ENCODE data around the gene SECISBP2L. TPM values are rescaled to one million over a fixed set of nuclear protein-coding genes. Genes with fewer than 3 reads are reported as not detected.
"Not testable (repeated sequence)": the region's sequence is repeated elsewhere in the genome, so short reads cannot be mapped to it uniquely, and the experiment has no call there.

SECISBP2L gene
- total RNA-seq, 1 donor from 2014 or later: 119 TPM

- Histone ChIP-seq H3K27me3 (no peaks in the 10 kb centered on the region), H3K36me3 (no peaks in the 10 kb centered on the region), H3K4me1 (no peaks in the 10 kb centered on the region), H3K27ac (peak overlapping the region; percentile 4), H3K4me3 (no peak overlapping the region), H3K9me3 (no peaks in the 10 kb centered on the region)
- DNase-seq (no peak), ATAC-seq (peak; percentile 64)
- intact Hi-C loops (cut with DNase I): no loop called here
- TF ChIP-seq CTCF (IDR thresholded peaks at IDR 0.05): no peak
These were observed 29.6 kb upstream of the SECISBP2L start for GRCh38 chr15:49075881-49076280.

- DNase-seq; H3K27ac ChIP-seq; H3K4me3 ChIP-seq; ATAC-seq; H3K27me3 ChIP-seq; H3K9me3 ChIP-seq; H3K4me1 ChIP-seq; intact Hi-C loops (cut with DNase I); H3K36me3 ChIP-seq: not testable (repeated sequence)
These were observed 28.5 kb upstream of the SECISBP2L start for GRCh38 chr15:49074589-49075287.

- DNase-seq (no peak), ATAC-seq (no peak)
- intact Hi-C loops (cut with DNase I): no loop called here
- Histone ChIP-seq H3K9me3 (no peaks in the 10 kb centered on the region), H3K4me3 (no peak overlapping the region), H3K36me3 (no peaks in the 10 kb centered on the region), H3K4me1 (no peaks in the 10 kb centered on the region), H3K27ac (no peak overlapping the region), H3K27me3 (no peaks in the 10 kb centered on the region)
- no peak for TF ChIP-seq CTCF (IDR thresholded peaks at IDR 0.05)
These were observed 20.1 kb upstream of the SECISBP2L start for GRCh38 chr15:49066372-49066771.

- DNase-seq: no peak
- no peak for ATAC-seq
- Histone ChIP-seq H3K27ac (no peak overlapping the region), H3K4me1 (no peaks in the 10 kb centered on the region), H3K4me3 (no peak overlapping the region), H3K27me3 (no peaks in the 10 kb centered on the region), H3K36me3 (no peaks in the 10 kb centered on the region), H3K9me3 (no peaks in the 10 kb centered on the region)
- no peak for TF ChIP-seq CTCF (IDR thresholded peaks at IDR 0.05)
- intact Hi-C loops (cut with DNase I): no loop called here
These were observed 18.6 kb upstream of the SECISBP2L start for GRCh38 chr15:49064884-49065283.

- DNase-seq (no peak), ATAC-seq (no peak)
- Histone ChIP-seq H3K36me3 (no peaks in the 10 kb centered on the region), H3K27ac (no peak overlapping the region), H3K4me1 (no peaks in the 10 kb centered on the region), H3K9me3 (no peaks in the 10 kb centered on the region), H3K4me3 (no peak overlapping the region), H3K27me3 (no peaks in the 10 kb centered on the region)
- TF ChIP-seq CTCF (IDR thresholded peaks at IDR 0.05): no peak
- intact Hi-C loops (cut with DNase I): no loop called here
These were observed 18.0 kb upstream of the SECISBP2L start for GRCh38 chr15:49064281-49064653.

GRCh38 chr15:49063402-49064280 is 17.4 kb upstream of the SECISBP2L start:
- intact Hi-C loops (cut with DNase I): no loop called here
- DNase-seq (no peak), ATAC-seq (peak; percentile 86)
- no peak for TF ChIP-seq CTCF (IDR thresholded peaks at IDR 0.05)
- no peaks in the 10 kb centered on the region for H3K36me3 ChIP-seq
- no peaks in the 10 kb centered on the region for H3K4me1 ChIP-seq
- H3K4me3 ChIP-seq: no peak overlapping the region
- H3K27me3 ChIP-seq: no peaks in the 10 kb centered on the region
- no peak overlapping the region for H3K27ac ChIP-seq
- H3K9me3 ChIP-seq: no peaks in the 10 kb centered on the region
